Measurements from ENCODE around the gene MAJIN. TPM values are rescaled to one million over a fixed set of nuclear protein-coding genes. Genes with fewer than 3 reads are reported as not detected.

MAJIN gene
- total and polyA plus RNA-seq, 10 of the 15 experiments (the other 5 are each of a cell fraction or from before 2014, with no cell fraction given) = 0.10 TPM; not detected in 9

DNA sequence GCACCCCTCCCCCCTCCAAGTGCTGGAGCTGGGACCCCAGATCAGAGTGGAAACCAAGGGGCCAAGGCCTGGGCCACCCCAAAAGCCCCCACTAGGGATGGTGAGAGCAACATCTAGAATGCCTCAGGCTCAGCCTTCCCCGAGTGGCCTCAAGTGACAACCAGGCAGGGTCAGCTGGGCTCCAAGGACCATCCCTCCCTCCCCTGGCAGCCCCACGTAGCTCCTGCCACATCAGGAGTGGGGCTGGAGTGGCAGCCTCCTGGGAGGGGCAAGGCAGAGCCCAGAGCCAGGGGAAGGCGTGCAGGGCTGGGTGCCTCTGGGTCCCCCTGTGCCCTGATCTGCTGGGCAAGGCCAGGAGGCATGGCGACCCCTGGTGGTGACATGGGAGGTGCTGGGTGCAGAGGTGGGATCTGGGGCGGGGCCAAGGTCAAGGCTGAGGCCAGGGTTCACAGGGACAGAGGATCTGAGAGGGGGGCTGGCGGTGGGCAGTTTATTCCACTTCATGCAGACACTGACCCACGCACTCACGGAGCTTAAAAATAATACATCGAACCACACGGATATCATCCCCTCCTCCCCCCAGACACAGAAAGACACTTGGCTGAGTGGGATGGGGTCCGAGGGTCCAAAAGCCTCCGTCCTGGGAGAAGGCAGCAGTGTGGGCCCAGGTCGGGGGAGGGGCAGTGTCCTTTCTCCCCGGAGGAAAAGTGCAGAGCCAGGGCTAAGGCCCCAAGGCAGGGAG is 77.7 kb downstream of the MAJIN start (continued):
- TF ChIP-seq ATF7 (IDR thresholded peaks at IDR 0.05; ENCODE audit: low read depth) (no peak), ZNF622 (IDR thresholded peaks at IDR 0.05) (no peak), EED (IDR thresholded peaks at IDR 0.05; ENCODE audit: low read depth) (no peak), ASH2L (IDR thresholded peaks at IDR 0.05; ENCODE audit: borderline replicate concordance, low read depth) (no peak), STAT3 (IDR thresholded peaks at IDR 0.05; ENCODE audit: low read depth, low read length) (no peak), WRNIP1 (IDR thresholded peaks at IDR 0.05; ENCODE audit: borderline replicate concordance, low read depth, low read length) (no peak), NR2C2 (IDR thresholded peaks at IDR 0.05; ENCODE audit: borderline replicate concordance, control insufficient read depth, insufficient read length, low read depth) (no peak), JUND (IDR thresholded peaks at IDR 0.05; ENCODE audit: low read depth, low read length) (no peak), ZNF24 (IDR thresholded peaks at IDR 0.05) (no peak), RFX5 (IDR thresholded peaks at IDR 0.05; ENCODE audit: low read depth, low read length) (no peak), MYC (IDR thresholded peaks at IDR 0.05; ENCODE audit: insufficient read depth, insufficient read length, insufficient replicate concordance, low read length, severe bottlenecking) (no peak), BHLHE40 (IDR thresholded peaks at IDR 0.05; ENCODE audit: borderline replicate concordance in 1 of 2, low read depth in 2 of 2, low read length in 1 of 2) (peak in 1 of 2 experiments; percentile 61; a peak in 1 of 4 replicates), KAT2A (conservative IDR thresholded peaks at IDR 0.05; ENCODE audit: control insufficient read depth, low read depth, low read length) (no peak), ZBED1 (IDR thresholded peaks at IDR 0.05; ENCODE audit: borderline replicate concordance) (no peak), CEBPB (IDR thresholded peaks at IDR 0.05; ENCODE audit: borderline replicate concordance in 1 of 2, low read depth in 2 of 2, low read length in 2 of 2) (no peak), SIX5 (IDR thresholded peaks at IDR 0.05; ENCODE audit: low read depth, low read length, severe bottlenecking) (no peak), POLR2A (IDR thresholded peaks at IDR 0.05; ENCODE audit: low read depth, low read length) (no peak; the same call in 1 of the 2 replicates), TCF12 (IDR thresholded peaks at IDR 0.05; ENCODE audit: low read depth, low read length) (no peak), SUPT20H (IDR thresholded peaks at IDR 0.05; ENCODE audit: borderline replicate concordance, control insufficient read depth, low read depth, low read length) (no peak), PAX5 (IDR thresholded peaks at IDR 0.05; ENCODE audit: borderline replicate concordance, low read depth, low read length) (no peak), EGR1 (IDR thresholded peaks at IDR 0.05; ENCODE audit: borderline replicate concordance in 1 of 2, low read depth in 2 of 2, low read length in 2 of 2) (no peak), CBX5 (IDR thresholded peaks at IDR 0.05; ENCODE audit: low read depth) (no peak), BCL11A (IDR thresholded peaks at IDR 0.05; ENCODE audit: low read depth, low read length) (no peak)
- TF ChIP-seq, protein P1, sequence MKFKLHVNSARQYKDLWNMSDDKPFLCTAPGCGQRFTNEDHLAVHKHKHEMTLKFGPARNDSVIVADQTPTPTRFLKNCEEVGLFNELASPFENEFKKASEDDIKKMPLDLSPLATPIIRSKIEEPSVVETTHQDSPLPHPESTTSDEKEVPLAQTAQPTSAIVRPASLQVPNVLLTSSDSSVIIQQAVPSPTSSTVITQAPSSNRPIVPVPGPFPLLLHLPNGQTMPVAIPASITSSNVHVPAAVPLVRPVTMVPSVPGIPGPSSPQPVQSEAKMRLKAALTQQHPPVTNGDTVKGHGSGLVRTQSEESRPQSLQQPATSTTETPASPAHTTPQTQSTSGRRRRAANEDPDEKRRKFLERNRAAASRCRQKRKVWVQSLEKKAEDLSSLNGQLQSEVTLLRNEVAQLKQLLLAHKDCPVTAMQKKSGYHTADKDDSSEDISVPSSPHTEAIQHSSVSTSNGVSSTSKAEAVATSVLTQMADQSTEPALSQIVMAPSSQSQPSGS (IDR thresholded peaks at IDR 0.05; ENCODE audit: low read length) = no peak
- TF ChIP-seq, protein P2, sequence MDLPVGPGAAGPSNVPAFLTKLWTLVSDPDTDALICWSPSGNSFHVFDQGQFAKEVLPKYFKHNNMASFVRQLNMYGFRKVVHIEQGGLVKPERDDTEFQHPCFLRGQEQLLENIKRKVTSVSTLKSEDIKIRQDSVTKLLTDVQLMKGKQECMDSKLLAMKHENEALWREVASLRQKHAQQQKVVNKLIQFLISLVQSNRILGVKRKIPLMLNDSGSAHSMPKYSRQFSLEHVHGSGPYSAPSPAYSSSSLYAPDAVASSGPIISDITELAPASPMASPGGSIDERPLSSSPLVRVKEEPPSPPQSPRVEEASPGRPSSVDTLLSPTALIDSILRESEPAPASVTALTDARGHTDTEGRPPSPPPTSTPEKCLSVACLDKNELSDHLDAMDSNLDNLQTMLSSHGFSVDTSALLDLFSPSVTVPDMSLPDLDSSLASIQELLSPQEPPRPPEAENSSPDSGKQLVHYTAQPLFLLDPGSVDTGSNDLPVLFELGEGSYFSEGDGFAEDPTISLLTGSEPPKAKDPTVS (IDR thresholded peaks at IDR 0.05; ENCODE audit: low read depth, low read length) = no peak
- TF ChIP-seq, protein P3, sequence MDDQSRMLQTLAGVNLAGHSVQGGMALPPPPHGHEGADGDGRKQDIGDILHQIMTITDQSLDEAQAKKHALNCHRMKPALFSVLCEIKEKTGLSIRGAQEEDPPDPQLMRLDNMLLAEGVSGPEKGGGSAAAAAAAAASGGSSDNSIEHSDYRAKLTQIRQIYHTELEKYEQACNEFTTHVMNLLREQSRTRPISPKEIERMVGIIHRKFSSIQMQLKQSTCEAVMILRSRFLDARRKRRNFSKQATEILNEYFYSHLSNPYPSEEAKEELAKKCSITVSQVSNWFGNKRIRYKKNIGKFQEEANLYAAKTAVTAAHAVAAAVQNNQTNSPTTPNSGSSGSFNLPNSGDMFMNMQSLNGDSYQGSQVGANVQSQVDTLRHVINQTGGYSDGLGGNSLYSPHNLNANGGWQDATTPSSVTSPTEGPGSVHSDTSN (IDR thresholded peaks at IDR 0.05; ENCODE audit: insufficient replicate concordance, low read depth, low read length) = no peak
- TF ChIP-seq, protein P4, sequence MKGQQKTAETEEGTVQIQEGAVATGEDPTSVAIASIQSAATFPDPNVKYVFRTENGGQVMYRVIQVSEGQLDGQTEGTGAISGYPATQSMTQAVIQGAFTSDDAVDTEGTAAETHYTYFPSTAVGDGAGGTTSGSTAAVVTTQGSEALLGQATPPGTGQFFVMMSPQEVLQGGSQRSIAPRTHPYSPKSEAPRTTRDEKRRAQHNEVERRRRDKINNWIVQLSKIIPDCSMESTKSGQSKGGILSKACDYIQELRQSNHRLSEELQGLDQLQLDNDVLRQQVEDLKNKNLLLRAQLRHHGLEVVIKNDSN (IDR thresholded peaks at IDR 0.05; ENCODE audit: borderline replicate concordance, extremely low read length, insufficient read depth, low read depth, low read length) = no peak
